ENCODE measurements around the gene SPSB4. TPM values are rescaled to one million over a fixed set of nuclear protein-coding genes. Genes with fewer than 3 reads are reported as not detected.

SPSB4 gene
- total RNA-seq, 6 experiments from 2014 or later, result 0.62 to 1.0 (median 0.98) TPM; not detected in 3

- H3K4me1 ChIP-seq, result no peaks in the 10 kb centered on the region
- H3K4me3 ChIP-seq, result no peak overlapping the region
- no peak for DNase-seq
- no peaks in the 10 kb centered on the region for H3K36me3 ChIP-seq
- 73% methylated on average over 3 of the region's 3 CpGs for WGBS (ENCODE audit: insufficient coverage, low coverage, low lambda C conversion rate, missing lambda C conversion rate)
- intact Hi-C loops (cut with DNase I), result no loop called here
- TF ChIP-seq, protein P1, sequence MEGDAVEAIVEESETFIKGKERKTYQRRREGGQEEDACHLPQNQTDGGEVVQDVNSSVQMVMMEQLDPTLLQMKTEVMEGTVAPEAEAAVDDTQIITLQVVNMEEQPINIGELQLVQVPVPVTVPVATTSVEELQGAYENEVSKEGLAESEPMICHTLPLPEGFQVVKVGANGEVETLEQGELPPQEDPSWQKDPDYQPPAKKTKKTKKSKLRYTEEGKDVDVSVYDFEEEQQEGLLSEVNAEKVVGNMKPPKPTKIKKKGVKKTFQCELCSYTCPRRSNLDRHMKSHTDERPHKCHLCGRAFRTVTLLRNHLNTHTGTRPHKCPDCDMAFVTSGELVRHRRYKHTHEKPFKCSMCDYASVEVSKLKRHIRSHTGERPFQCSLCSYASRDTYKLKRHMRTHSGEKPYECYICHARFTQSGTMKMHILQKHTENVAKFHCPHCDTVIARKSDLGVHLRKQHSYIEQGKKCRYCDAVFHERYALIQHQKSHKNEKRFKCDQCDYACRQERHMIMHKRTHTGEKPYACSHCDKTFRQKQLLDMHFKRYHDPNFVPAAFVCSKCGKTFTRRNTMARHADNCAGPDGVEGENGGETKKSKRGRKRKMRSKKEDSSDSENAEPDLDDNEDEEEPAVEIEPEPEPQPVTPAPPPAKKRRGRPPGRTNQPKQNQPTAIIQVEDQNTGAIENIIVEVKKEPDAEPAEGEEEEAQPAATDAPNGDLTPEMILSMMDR (IDR thresholded peaks at IDR 0.05), result no peak
- ATAC-seq, result peak; percentile 31 to 59 (median 36)
- no peaks in the 10 kb centered on the region for H3K9me3 ChIP-seq
- no peaks in the 10 kb centered on the region for H3K27me3 ChIP-seq
- no peak overlapping the region for H3K27ac ChIP-seq
Observed at GRCh38 chr3:141060327-141060726, 9.2 kb downstream of the SPSB4 start.

DNA sequence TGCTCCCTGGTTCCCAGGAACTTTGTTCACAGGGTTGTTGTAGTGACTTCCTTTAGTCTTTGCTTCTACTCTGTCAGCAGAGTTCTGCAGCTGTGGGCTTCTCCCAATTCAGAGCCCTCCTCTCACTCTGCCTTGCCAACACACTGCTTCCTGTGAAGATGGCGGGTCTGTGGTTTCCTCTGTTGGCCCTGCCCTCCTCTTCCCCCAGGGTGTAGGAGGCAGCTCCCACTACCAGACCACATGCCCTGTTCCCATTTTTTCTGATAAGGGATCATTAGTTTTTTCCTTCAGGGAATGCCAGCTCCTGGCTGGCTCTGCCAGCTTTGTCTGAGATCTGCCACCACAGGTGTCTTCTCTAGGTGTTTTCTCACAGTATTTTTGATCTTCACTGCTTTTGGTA lies 12.7 kb downstream of the SPSB4 start:
- intact Hi-C loops (cut with DNase I), result no loop called here
- WGBS (ENCODE audit: insufficient coverage, low coverage, low lambda C conversion rate, missing lambda C conversion rate), result no CpG with 5 or more reads among the region's 1 CpG
- DNase-seq, result no peak

DNA sequence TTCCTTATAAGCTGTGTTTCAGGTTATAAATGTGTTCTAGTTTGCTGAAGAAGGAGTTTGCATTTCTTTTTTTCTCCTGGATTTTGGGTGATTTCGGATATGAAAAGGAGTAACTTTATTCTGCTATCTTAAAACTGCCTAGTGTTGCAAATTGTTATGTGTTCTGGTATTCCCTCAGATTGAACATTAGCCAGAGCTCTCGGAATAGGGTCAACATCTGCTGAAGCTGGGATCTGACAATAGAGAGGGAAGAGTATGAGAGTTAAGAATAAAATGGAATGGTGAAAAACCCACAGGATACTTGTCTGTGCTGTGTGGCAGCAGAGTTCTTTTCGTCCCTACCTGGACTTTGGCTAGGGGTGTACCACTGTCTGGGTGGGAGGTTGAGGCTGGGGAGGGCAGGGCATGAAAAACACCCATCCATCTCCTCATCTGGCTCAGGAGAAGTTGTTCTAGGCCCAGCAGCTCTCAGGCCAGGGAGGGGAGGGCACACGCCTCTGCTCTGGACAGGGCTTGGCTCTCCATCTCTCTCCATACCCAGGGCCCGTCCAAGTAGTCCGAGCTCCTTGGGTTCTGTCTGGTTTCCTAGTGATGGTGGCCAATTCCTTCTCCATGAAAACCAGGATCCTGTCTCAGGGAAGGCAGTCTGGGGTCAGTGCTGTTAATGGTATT lies 13.2 kb downstream of the SPSB4 start:
- 38% methylated on average over 3 of the region's 6 CpGs for whole genome bisulfite sequencing (ENCODE audit: insufficient coverage, low coverage, low lambda C conversion rate, missing lambda C conversion rate)
- Histone ChIP-seq H3K36me3 (no peaks in the 10 kb centered on the region), H3K27me3 (no peaks in the 10 kb centered on the region), H3K4me1 (no peaks in the 10 kb centered on the region), H3K9me3 (no peaks in the 10 kb centered on the region), H3K27ac (no peak overlapping the region), H3K4me3 (no peak overlapping the region)
- ATAC-seq (no peak), DNase-seq (no peak)
- intact Hi-C loops (cut with DNase I), result no loop called here
- TF ChIP-seq POLR2A (IDR thresholded peaks at IDR 0.05), result no peak
- TF ChIP-seq, protein P1 (IDR thresholded peaks at IDR 0.05), result no peak

More for the DNA sequence above, 12.7 kb downstream of the SPSB4 start:
- H3K27me3 ChIP-seq, result no peaks in the 10 kb centered on the region
- TF ChIP-seq, protein P1 (IDR thresholded peaks at IDR 0.05), result no peak
- no peak for TF ChIP-seq POLR2A (IDR thresholded peaks at IDR 0.05)
- peak in 3 of 4 donors; percentile 57 to 72 (median 60) for ATAC-seq
- no peak overlapping the region for H3K27ac ChIP-seq
- H3K9me3 ChIP-seq, result no peaks in the 10 kb centered on the region
- no peaks in the 10 kb centered on the region for H3K4me1 ChIP-seq
- no peak overlapping the region for H3K4me3 ChIP-seq
- no peaks in the 10 kb centered on the region for H3K36me3 ChIP-seq

- intact Hi-C loops (cut with DNase I), result no loop called here
- Histone ChIP-seq H3K4me3 (no peak overlapping the region), H3K27me3 (no peaks in the 10 kb centered on the region), H3K9me3 (no peaks in the 10 kb centered on the region), H3K36me3 (no peaks in the 10 kb centered on the region), H3K27ac (no peak overlapping the region), H3K4me1 (no peaks in the 10 kb centered on the region)
- WGBS (ENCODE audit: insufficient coverage, low coverage, low lambda C conversion rate, missing lambda C conversion rate), result 83% methylated on average over 3 of the region's 4 CpGs
- no peak for TF ChIP-seq POLR2A (IDR thresholded peaks at IDR 0.05)
- TF ChIP-seq, protein P1 (IDR thresholded peaks at IDR 0.05), result no peak
- DNase-seq (peak in 1 of 3 donors; percentile 10), ATAC-seq (no peak)
Observed at GRCh38 chr3:141065258-141065657, 14.1 kb downstream of the SPSB4 start.
